Nephron progenitor cell (in vitro differentiated cells): Measurements from ENCODE around the gene RNF157.
"Not testable (repeated sequence)": the region's sequence is repeated elsewhere in the genome, so short reads cannot be mapped to it uniquely, and the experiment has no call there.

Source experiments
- DNase-seq: peaks from one replicate; pipeline ENCODE4 v3.0.0; 2021
- H3K27ac Mint-ChIP-seq: 2 replicates; pipeline ENCODE4 v1.8.0; 2021; ENCODE audit warnings: mild to moderate bottlenecking, moderate library complexity, mixed read lengths
- H3K27me3 Mint-ChIP-seq: 2 replicates; pipeline ENCODE4 v1.8.0; 2021; ENCODE audit warnings: mild to moderate bottlenecking, low read depth, mixed read lengths; ENCODE audit not compliant: poor library complexity
- H3K36me3 Mint-ChIP-seq: 2 replicates; pipeline ENCODE4 v1.8.0; 2021; ENCODE audit warnings: low read depth, mixed read lengths
- H3K4me1 Mint-ChIP-seq: 2 replicates; pipeline ENCODE4 v1.8.0; 2021; ENCODE audit warnings: mixed read lengths
- H3K4me3 Mint-ChIP-seq: 2 replicates; pipeline ENCODE4 v1.8.0; 2021; ENCODE audit warnings: mild to moderate bottlenecking, moderate library complexity, mixed read lengths
- H3K9me3 Mint-ChIP-seq: 2 replicates; pipeline ENCODE4 v1.8.0; 2021; ENCODE audit warnings: mild to moderate bottlenecking, moderate library complexity, mixed read lengths
- TF ChIP-seq, protein P1 (sequence below): fragments of 200-600 bp; sonication (generic); IDR thresholded peaks from 2 replicates; pipeline ENCODE4 v1.5.0; 2021; ENCODE audit warnings: antibody characterized with exemption

Gene RNF157

DNA sequence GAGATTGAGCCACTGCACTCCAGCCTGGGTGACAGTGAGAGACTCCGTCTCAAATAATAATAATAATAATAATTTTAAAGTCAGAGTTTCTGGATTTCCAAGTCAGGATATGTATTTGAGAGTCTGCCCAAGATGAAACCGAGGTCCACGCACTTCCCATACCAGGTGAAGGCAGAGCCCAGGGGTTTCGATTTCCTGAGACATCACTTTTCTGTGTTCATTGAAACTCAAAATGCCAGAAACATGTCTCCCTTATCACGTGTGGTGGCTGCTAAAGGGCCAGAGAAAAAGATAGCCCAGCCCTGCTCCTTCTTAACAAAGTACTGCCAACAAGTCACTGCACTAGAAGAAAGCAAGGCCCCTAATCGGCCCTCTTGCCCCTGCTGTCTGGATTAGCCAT lies 9.8 kb upstream of the RNF157 start:
- DNase-seq, result no peak
- H3K9me3 Mint-ChIP-seq, result no peaks in the 10 kb centered on the region
- no peaks in the 10 kb centered on the region for H3K36me3 Mint-ChIP-seq
- H3K27me3 Mint-ChIP-seq, result peaks cover 14% of the 10 kb centered on the region
- TF ChIP-seq, protein P1, sequence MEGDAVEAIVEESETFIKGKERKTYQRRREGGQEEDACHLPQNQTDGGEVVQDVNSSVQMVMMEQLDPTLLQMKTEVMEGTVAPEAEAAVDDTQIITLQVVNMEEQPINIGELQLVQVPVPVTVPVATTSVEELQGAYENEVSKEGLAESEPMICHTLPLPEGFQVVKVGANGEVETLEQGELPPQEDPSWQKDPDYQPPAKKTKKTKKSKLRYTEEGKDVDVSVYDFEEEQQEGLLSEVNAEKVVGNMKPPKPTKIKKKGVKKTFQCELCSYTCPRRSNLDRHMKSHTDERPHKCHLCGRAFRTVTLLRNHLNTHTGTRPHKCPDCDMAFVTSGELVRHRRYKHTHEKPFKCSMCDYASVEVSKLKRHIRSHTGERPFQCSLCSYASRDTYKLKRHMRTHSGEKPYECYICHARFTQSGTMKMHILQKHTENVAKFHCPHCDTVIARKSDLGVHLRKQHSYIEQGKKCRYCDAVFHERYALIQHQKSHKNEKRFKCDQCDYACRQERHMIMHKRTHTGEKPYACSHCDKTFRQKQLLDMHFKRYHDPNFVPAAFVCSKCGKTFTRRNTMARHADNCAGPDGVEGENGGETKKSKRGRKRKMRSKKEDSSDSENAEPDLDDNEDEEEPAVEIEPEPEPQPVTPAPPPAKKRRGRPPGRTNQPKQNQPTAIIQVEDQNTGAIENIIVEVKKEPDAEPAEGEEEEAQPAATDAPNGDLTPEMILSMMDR, result no peak
- no peak overlapping the region for H3K4me3 Mint-ChIP-seq
- peaks cover 60% of the 10 kb centered on the region for H3K4me1 Mint-ChIP-seq
- no peak overlapping the region for H3K27ac Mint-ChIP-seq

DNA sequence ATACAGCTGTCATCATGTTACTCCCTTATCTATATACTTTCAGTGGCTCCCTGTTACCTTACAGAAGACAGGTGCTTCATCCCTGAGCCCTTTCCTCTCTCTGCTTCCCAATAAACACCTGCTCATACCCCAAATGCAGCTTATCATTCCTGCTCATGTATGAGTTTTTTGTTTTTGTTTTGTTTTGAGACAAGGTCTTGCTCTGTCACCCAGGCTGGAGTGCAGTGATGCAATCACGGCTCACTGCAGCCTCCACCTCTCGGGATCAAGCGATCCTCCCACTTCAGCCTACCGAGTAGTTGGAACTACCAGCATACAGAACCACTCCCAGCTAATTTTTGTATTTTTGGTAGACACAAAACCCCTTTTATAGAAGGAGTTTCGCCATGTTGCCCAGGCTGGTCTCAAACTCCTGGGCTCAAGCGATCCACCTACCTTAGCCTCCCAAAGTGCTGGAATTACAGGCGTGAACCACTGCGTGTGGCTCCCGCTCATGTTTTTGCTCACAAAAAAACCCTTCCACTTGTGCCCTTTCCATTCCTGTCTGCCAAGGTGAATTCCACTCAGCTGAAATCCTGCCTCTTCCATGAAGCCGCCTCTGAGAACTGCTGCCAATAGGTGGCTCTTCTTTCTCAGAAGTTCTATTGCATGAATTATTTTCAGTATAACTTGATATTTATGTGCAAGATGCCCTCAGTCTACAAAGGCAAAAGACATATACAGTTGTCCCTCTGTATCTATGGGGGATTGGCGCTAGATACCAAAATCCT lies 7.9 kb upstream of the RNF157 start:
- Mint-ChIP-seq H3K4me1 (peaks cover 64% of the 10 kb centered on the region), H3K9me3 (no peaks in the 10 kb centered on the region), H3K36me3 (no peaks in the 10 kb centered on the region), H3K4me3 (peak overlapping the region; percentile 31), H3K27ac (peak overlapping the region; percentile 27), H3K27me3 (peaks cover 23% of the 10 kb centered on the region)
- TF ChIP-seq, protein P1, result no peak
- DNase-seq, result no peak

DNA sequence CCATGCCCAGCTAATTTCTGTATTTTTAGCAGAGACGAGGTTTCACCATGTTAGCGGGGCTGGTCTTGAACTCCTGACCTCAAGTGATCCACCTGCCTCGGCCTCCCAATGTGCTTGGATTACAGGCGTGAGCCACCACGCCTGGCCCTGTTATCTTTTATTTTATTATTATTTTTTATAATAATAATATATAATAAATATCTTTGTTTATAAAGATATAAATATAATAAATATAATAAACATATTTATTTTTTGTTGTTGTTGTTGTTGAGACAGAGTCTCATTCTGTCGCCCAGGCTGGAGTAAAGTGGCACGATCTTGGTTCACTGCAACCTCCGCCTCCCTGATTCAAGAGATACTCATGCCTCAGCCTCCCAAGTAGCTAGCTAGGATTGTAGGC lies 7.0 kb upstream of the RNF157 start:
- TF ChIP-seq, protein P1, result no peak
- DNase-seq, result no peak
- H3K27me3 Mint-ChIP-seq, result peaks cover 30% of the 10 kb centered on the region
- H3K4me3 Mint-ChIP-seq, result no peak overlapping the region
- H3K36me3 Mint-ChIP-seq, result no peaks in the 10 kb centered on the region
- H3K9me3 Mint-ChIP-seq, result no peaks in the 10 kb centered on the region
- H3K4me1 Mint-ChIP-seq, result peaks cover 64% of the 10 kb centered on the region
- H3K27ac Mint-ChIP-seq, result no peak overlapping the region

- H3K4me3 Mint-ChIP-seq, result peak overlapping the region; percentile 65
- TF ChIP-seq, protein P1, result no peak
- H3K4me1 Mint-ChIP-seq, result peaks cover 64% of the 10 kb centered on the region
- peak; percentile 38 for DNase-seq
- no peaks in the 10 kb centered on the region for H3K9me3 Mint-ChIP-seq
- peaks cover 37% of the 10 kb centered on the region for H3K27me3 Mint-ChIP-seq
- H3K27ac Mint-ChIP-seq, result peak overlapping the region; percentile 93
- no peaks in the 10 kb centered on the region for H3K36me3 Mint-ChIP-seq
Observed at GRCh38 chr17:76246080-76247066, 6.1 kb upstream of the RNF157 start.

DNA sequence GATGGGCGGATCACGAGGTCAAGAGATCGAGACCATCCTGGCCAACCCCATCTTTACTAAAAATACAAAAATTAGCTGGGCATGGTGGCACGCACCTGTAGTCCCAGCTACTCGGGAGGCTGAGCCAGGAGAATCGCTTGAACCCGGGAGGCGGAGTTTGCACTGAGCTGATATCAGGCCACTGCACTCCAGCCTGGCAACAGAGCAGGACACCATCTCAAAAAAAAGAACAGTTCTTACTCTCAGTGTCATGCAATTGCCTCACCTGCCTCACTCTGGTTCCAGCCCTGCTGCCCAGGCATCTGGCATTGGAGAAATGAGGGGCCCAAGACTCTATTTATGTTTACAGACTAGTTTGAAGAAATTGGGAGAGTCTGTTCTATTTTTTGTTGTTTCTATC lies 4.4 kb upstream of the RNF157 start:
- not testable (repeated sequence) for H3K9me3 Mint-ChIP-seq, H3K27ac Mint-ChIP-seq, H3K36me3 Mint-ChIP-seq, H3K4me3 Mint-ChIP-seq, DNase-seq
- Mint-ChIP-seq H3K27me3 (peaks cover 43% of the 10 kb centered on the region), H3K4me1 (peaks cover 66% of the 10 kb centered on the region)
